ENCODE data around the gene HSPB9.

DNA sequence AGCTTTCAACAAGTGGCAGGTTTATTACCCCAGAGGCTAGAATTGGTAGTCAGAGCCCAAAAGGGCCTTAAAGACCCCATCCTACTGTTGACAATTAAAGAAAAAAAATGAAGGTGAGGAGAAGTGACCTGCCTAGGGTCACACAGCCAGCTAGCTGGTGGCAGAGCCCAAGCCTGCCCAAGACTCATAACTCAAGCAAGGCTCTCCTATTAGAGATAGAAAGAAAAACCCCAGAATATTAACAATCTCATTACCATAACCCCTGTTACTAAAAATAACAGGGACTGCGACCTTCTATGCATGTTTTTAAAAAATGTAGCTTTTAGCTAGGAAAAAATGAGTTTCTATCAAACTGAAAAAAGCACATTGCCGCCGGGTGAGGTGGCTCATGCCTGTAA is 14.0 kb downstream of the HSPB9 start:
- TF ChIP-seq, protein P1, sequence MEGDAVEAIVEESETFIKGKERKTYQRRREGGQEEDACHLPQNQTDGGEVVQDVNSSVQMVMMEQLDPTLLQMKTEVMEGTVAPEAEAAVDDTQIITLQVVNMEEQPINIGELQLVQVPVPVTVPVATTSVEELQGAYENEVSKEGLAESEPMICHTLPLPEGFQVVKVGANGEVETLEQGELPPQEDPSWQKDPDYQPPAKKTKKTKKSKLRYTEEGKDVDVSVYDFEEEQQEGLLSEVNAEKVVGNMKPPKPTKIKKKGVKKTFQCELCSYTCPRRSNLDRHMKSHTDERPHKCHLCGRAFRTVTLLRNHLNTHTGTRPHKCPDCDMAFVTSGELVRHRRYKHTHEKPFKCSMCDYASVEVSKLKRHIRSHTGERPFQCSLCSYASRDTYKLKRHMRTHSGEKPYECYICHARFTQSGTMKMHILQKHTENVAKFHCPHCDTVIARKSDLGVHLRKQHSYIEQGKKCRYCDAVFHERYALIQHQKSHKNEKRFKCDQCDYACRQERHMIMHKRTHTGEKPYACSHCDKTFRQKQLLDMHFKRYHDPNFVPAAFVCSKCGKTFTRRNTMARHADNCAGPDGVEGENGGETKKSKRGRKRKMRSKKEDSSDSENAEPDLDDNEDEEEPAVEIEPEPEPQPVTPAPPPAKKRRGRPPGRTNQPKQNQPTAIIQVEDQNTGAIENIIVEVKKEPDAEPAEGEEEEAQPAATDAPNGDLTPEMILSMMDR (IDR thresholded peaks at IDR 0.05; ENCODE audit: insufficient read depth, low read depth, low read length): no peak
- TF ChIP-seq EZH2 (IDR thresholded peaks at IDR 0.05; ENCODE audit: insufficient read depth, low read length): no peak
